Lower leg skin (tissue), 3 donors: ENCODE measurements around the gene XK.

ENCODE experiments used
- CTCF ChIP-seq, 3 donors: fragments of 450-650 bp; IDR thresholded peaks; one replicate each; pipeline ENCODE4 v1.5.1; 2016; ENCODE audit warnings: antibody characterized with exemption in 3 of 3, mild to moderate bottlenecking in 3 of 3, moderate library complexity in 2 of 3
- POLR2A ChIP-seq, 2 donors: fragments of 450-650 bp; IDR thresholded peaks; one replicate each; pipeline ENCODE4 v1.6.1; 2016 to 2017; ENCODE audit warnings: antibody characterized with exemption in 2 of 2, mild to moderate bottlenecking in 1 of 2, moderate library complexity in 1 of 2

- TF ChIP-seq CTCF (IDR thresholded peaks at IDR 0.05) (no peak), POLR2A (IDR thresholded peaks at IDR 0.05) (no peak)
These were observed 40.9 kb upstream of the XK start for GRCh38 chrX:37644381-37645305.
